GM12878 (cell line): ENCODE results near the gene BEAN1.

Experiments used
- MXI1 ChIP-seq: fragments of 150-350 bp; IDR thresholded peaks from 2 replicates; pipeline ENCODE4 v1.6.1; 2011; ENCODE audit warnings: low read depth, mild to moderate bottlenecking, inconsistent platforms, low read length, improper control_type of control experiment
- RCOR1 ChIP-seq: conservative IDR thresholded peaks from 2 replicates; pipeline ENCODE4 v1.6.1; 2012; ENCODE audit warnings: low read depth, low read length, improper control_type of control experiment

DNA sequence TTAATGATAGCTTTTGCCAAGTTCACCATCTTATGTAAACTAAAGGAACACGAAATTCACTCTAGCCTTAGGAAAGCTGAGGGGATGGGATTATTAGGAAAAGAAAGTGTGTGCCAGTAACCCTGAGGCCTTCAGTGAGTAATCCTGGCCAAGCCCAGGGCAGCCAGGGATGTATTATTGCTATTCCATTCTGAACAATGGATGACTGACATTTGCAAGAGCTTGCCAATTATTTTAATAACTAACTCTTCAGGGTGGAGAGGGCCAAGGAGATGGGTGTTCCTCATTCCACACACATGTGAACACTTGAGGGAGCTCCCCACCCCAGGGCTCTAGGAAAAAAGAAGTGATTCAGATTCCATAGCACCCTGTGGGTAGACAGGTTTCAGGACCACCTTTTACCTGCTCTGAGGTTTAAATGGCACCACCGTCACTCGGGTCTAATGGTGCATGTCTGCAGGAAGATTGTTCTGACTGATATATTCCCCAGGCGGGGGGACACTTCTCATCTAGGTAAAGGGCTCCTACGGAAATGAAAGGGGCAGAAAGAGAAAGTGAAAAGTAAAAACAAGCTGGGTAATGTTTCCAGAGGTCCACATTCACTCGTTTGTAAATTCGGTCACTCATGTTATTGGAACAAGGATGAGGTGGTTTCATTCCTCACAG lies 81.3 kb downstream of the BEAN1 start:
- TF ChIP-seq MXI1 (no peak), RCOR1 (no peak)
